Neuronal stem cell (in vitro differentiated cells): ENCODE results near the gene PDXDC1.
"Not testable (repeated sequence)": the region's sequence is repeated elsewhere in the genome, so short reads cannot be mapped to it uniquely, and the experiment has no call there.

Source experiments
- DNase-seq: peaks from one replicate; pipeline ENCODE4 v3.0.0-alpha.2; 2013; ENCODE audit warnings: low spot score
- H2AFZ ChIP-seq: one replicate; pipeline ENCODE4 v1.6.1; 2013; ENCODE audit warnings: mild to moderate bottlenecking, low read length, inconsistent platforms
- H2AK5ac ChIP-seq: 2 replicates; pipeline ENCODE4 v1.6.1; 2013; ENCODE audit warnings: low read depth, mild to moderate bottlenecking, inconsistent platforms, low read length, moderate library complexity, mixed read lengths
- H2BK120ac ChIP-seq: 2 replicates; pipeline ENCODE4 v1.6.1; 2013; ENCODE audit warnings: low read depth, mild to moderate bottlenecking, inconsistent platforms, low read length, moderate library complexity, mixed read lengths
- H2BK12ac ChIP-seq: one replicate; pipeline ENCODE4 v1.6.1; 2013; ENCODE audit warnings: low read length, inconsistent platforms
- H2BK15ac ChIP-seq: 2 replicates; pipeline ENCODE4 v1.6.1; 2013; ENCODE audit warnings: mild to moderate bottlenecking, low read length, inconsistent platforms, mixed read lengths
- H2BK5ac ChIP-seq: one replicate; pipeline ENCODE4 v1.6.1; 2013; ENCODE audit warnings: inconsistent platforms, mild to moderate bottlenecking, low read length, moderate library complexity
- H3K14ac ChIP-seq: one replicate; pipeline ENCODE4 v1.6.1; 2013; ENCODE audit warnings: low read length, inconsistent platforms
- H3K18ac ChIP-seq: 2 replicates; pipeline ENCODE4 v1.6.1; 2013; ENCODE audit warnings: low read length, inconsistent platforms
- H3K23ac ChIP-seq: 2 replicates; pipeline ENCODE4 v1.6.1; 2013; ENCODE audit warnings: low read depth, mild to moderate bottlenecking, mixed read lengths, low read length, inconsistent platforms; ENCODE audit not compliant: poor library complexity
- H3K27ac ChIP-seq: replicated peaks from 3 replicates; pipeline ENCODE4 v1.5.1; 2013; ENCODE audit warnings: low read length, inconsistent platforms
- H3K27me3 ChIP-seq, 3 experiments: 2 replicates each; pipeline ENCODE4 v1.6.1; 2013; ENCODE audit warnings: low read length in 3 of 3, mild to moderate bottlenecking in 2 of 3, inconsistent platforms in 1 of 3, low read depth in 1 of 3, mixed read lengths in 1 of 3, moderate library complexity in 1 of 3; ENCODE audit not compliant: control insufficient read depth in 3 of 3, insufficient read depth in 3 of 3
- H3K36me3 ChIP-seq, 2 donors: replicated peaks in 1 of 2; 2 replicates each; pipeline ENCODE4 v1.6.1; 2013; ENCODE audit warnings: low read length in 2 of 2; ENCODE audit not compliant: control insufficient read depth in 2 of 2, insufficient read depth in 2 of 2
- H3K4ac ChIP-seq: 2 replicates; pipeline ENCODE4 v1.6.1; 2013; ENCODE audit warnings: inconsistent platforms, mild to moderate bottlenecking, low read length, moderate library complexity
- H3K4me1 ChIP-seq, 2 donors: 1 replicate in 1 of 2; 2 replicates in 1 of 2; pipeline ENCODE4 v1.6.1; 2013; ENCODE audit warnings: low read length in 2 of 2, low read depth in 1 of 2; ENCODE audit not compliant: control insufficient read depth in 2 of 2, insufficient read depth in 1 of 2
- H3K4me2 ChIP-seq: one replicate; pipeline ENCODE4 v1.6.1; 2013; ENCODE audit warnings: mild to moderate bottlenecking, low read length, inconsistent platforms; ENCODE audit not compliant: insufficient read depth, poor library complexity, severe bottlenecking
- H3K4me3 ChIP-seq, 2 donors: 2 replicates each; pipeline ENCODE4 v1.5.1; 2013; ENCODE audit warnings: low read length in 2 of 2, mild to moderate bottlenecking in 2 of 2, inconsistent platforms in 1 of 2, moderate library complexity in 1 of 2
- H3K79me1 ChIP-seq: one replicate; pipeline ENCODE4 v1.6.1; 2013; ENCODE audit warnings: low read depth, mild to moderate bottlenecking, inconsistent platforms, low read length, moderate library complexity
- H3K9ac ChIP-seq: one replicate; pipeline ENCODE4 v1.6.1; 2013; ENCODE audit warnings: mild to moderate bottlenecking, low read depth, low read length, inconsistent platforms; ENCODE audit not compliant: poor library complexity
- H3K9me3 ChIP-seq, 2 donors: replicated peaks in 1 of 2; 2 replicates each; pipeline versions ENCODE3 to v1.6.1; 2013; ENCODE audit warnings: low read length in 2 of 2, mild to moderate bottlenecking in 2 of 2, inconsistent platforms in 1 of 2, low read depth in 1 of 2, mixed read lengths in 1 of 2, moderate library complexity in 1 of 2; ENCODE audit not compliant: control insufficient read depth in 2 of 2, insufficient read depth in 1 of 2
- H4K8ac ChIP-seq: one replicate; pipeline ENCODE4 v1.6.1; 2013; ENCODE audit warnings: low read depth, mild to moderate bottlenecking, inconsistent platforms, low read length, moderate library complexity
- H4K91ac ChIP-seq: one replicate; pipeline ENCODE4 v1.6.1; 2013; ENCODE audit warnings: low read length, low read depth, mild to moderate bottlenecking, inconsistent platforms; ENCODE audit not compliant: poor library complexity
- WGBS, 2 donors: extraction: QIAGEN DNeasy Blood & Tissue Kit; methylation state at CpG; one replicate each; pipeline ENCODE4 v1.1.7; 2013; ENCODE audit warnings: missing lambda C conversion rate in 2 of 2, mixed read lengths in 1 of 2; ENCODE audit not compliant: insufficient read length in 2 of 2, insufficient replicate concordance in 1 of 2; ENCODE audit errors: extremely low coverage in 2 of 2; 5-methylcytosine and 5-hydroxymethylcytosine counted together

The PDXDC1 gene

DNA sequence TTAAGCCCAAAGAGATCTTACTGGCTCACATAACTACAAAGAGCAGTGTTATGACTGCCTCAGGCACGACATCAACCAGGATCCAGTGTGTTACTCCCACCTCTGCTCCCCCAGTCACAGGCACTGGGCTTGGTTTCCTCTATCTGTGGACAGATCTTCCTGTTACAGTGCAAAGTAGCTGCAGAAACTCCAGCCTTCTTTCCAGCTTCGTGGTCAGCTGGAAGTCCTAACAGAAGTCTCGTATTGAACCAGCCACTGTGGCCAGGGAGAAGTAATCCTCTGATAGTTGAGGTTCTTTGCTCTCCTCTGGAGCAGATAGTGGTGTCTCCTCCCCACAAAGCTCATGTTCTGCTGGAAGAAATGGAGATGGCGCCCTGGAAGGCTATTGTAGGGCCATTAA lies 41.5 kb downstream of the PDXDC1 start:
- H2BK12ac ChIP-seq, H3K27me3 ChIP-seq, DNase-seq, H4K91ac ChIP-seq, H3K4me2 ChIP-seq, H3K14ac ChIP-seq, H2AFZ ChIP-seq, H2BK15ac ChIP-seq, H3K27ac ChIP-seq, H3K9ac ChIP-seq, H3K18ac ChIP-seq, H3K79me1 ChIP-seq, H3K4me1 ChIP-seq, H3K9me3 ChIP-seq, H2AK5ac ChIP-seq, H2BK120ac ChIP-seq, H4K8ac ChIP-seq, H2BK5ac ChIP-seq, H3K23ac ChIP-seq, H3K4ac ChIP-seq: not testable (repeated sequence)
- H3K36me3 ChIP-seq, result peaks cover 16 to 39% of the 10 kb centered on the region in 2 donors
- H3K4me3 ChIP-seq, result peak overlapping the region in 1 of 2 donors; percentile 40
- no CpG with 5 or more reads among the region's 4 CpGs for WGBS, 2 donors

DNA sequence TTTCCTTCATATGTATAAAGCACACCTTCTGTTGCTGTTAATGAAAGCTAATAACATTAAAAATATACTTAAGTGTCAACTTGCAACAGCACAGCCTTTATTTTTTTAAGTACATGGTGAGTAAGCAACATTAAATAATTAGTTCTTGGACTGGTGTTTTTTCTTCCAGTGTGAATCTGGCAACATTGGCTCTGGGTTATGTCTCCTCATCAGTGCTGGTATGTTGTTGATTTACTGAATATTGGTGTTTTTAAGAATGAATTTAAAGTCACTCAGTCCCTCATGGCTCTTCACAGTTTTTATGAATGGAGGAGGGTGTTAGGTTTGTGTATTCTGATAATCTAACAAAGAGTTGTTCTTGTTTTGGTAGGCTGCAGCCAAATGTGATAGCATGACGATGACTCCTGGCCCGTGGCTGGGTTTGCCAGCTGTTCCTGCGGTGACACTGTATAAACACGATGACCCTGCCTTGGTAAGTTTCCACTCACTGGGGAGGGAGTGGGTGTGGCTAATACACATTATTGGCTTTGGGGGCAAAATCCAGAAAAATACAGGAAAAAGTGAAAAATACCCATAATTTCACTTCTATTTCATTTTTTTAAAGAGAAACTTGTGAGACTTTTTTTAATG lies 42.2 kb downstream of the PDXDC1 start:
- H2BK15ac ChIP-seq, H2BK12ac ChIP-seq, H2BK5ac ChIP-seq, H3K79me1 ChIP-seq, H3K18ac ChIP-seq, H3K14ac ChIP-seq, H2AFZ ChIP-seq, H3K4me2 ChIP-seq, H3K23ac ChIP-seq, H2AK5ac ChIP-seq, H3K4me3 ChIP-seq, H3K27ac ChIP-seq, H3K9me3 ChIP-seq, H3K4ac ChIP-seq, H3K4me1 ChIP-seq, H4K8ac ChIP-seq, H3K27me3 ChIP-seq, H2BK120ac ChIP-seq, DNase-seq, H3K9ac ChIP-seq, H4K91ac ChIP-seq: not testable (repeated sequence)
- no CpG with 5 or more reads among the region's 4 CpGs for WGBS, 2 donors
- peaks cover 20 to 44% of the 10 kb centered on the region in 2 donors for H3K36me3 ChIP-seq

DNA sequence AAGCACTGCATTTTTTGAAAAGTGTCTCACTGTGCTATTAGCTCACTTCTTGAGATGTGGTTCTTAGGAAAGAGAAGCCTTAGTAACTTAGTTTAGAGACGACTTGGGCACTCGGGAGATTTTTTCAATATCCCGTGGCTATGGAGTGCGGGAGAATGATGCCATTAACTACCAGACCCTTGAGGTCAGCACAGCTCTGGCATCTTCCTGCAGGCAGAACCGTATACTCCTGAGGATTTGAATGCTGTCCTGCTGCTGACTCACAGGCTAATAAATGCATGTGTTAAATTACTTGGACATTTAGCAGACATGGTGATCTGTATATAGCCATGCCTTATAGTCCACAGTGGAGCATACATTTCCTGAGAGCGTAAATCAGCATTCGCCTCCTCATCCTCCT lies 46.6 kb downstream of the PDXDC1 start:
- H3K18ac ChIP-seq, H3K4ac ChIP-seq, H3K27me3 ChIP-seq, H2AK5ac ChIP-seq, H3K23ac ChIP-seq, H2BK5ac ChIP-seq, H2BK15ac ChIP-seq, H3K27ac ChIP-seq, H3K14ac ChIP-seq, H3K79me1 ChIP-seq, H3K4me1 ChIP-seq, H3K4me2 ChIP-seq, H3K9me3 ChIP-seq, H4K8ac ChIP-seq, H2AFZ ChIP-seq, H4K91ac ChIP-seq, H2BK120ac ChIP-seq, DNase-seq, H2BK12ac ChIP-seq, H3K9ac ChIP-seq, H3K4me3 ChIP-seq: not testable (repeated sequence)
- no CpG with 5 or more reads among the region's 7 CpGs for WGBS, 2 donors
- H3K36me3 ChIP-seq, result peaks cover 24 to 68% of the 10 kb centered on the region in 2 donors

DNA sequence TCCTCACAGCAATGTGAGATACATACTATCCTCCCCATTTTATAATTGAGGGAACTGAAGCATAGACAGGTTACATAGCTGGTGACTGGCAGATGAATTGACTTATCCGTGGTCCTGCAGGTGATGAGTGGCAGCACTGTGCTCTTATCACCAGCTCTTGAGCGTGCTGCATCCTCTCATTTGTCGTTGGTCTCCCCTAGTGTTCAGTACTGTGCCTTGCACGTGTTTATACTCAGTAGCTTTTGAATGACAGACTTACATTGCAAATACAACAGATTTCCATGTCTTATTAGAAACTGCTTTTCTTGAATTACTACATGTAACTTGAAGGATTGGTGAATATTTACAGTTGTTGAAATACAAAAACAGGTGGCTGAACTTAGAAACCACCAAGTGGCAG lies 47.4 kb downstream of the PDXDC1 start:
- H2BK5ac ChIP-seq, H3K4ac ChIP-seq, H3K9ac ChIP-seq, H3K4me2 ChIP-seq, H4K8ac ChIP-seq, H3K27ac ChIP-seq, H2BK120ac ChIP-seq, H3K14ac ChIP-seq, H3K18ac ChIP-seq, H2AFZ ChIP-seq, H3K23ac ChIP-seq, H3K4me3 ChIP-seq, H3K9me3 ChIP-seq, H2BK15ac ChIP-seq, H3K27me3 ChIP-seq, H4K91ac ChIP-seq, H2AK5ac ChIP-seq, H3K4me1 ChIP-seq, H3K79me1 ChIP-seq, H2BK12ac ChIP-seq: not testable (repeated sequence)
- peak; percentile 9 for DNase-seq
- peaks cover 22 to 60% of the 10 kb centered on the region in 2 donors for H3K36me3 ChIP-seq
- no CpG with 5 or more reads among the region's 4 CpGs for WGBS, 2 donors
